Smooth muscle cell of the pulmonary artery (primary cell): ENCODE data around the gene METTL8. TPM values are rescaled to one million over a fixed set of nuclear protein-coding genes. Genes with fewer than 3 reads are reported as not detected.

ENCODE experiments used
- total RNA-seq: library from RNA; depleted of rRNA; stranded (reverse); fragments of >200 nt; gene quantifications from 2 replicates; pipeline ENCODE4 v1.2.3, GENCODE V29; 2014

Gene METTL8
- 11.9 and 15.3 TPM in 2 replicates for total RNA-seq

GRCh38 chr2:171433763-171434012 lies at the start of gene METTL8:
METTL8 (minus strand) TSS chr2:171433990; CDS start chr2:171392185, 41,805 bp downstream.

GRCh38 chr2:171434013-171434989 lies 511 bp upstream of the METTL8 start, which contains the start of gene DCAF17:
DCAF17 (plus strand) TSS chr2:171434226; CDS start chr2:171434578, 352 bp downstream.

Other genes starting within 250 kb of the METTL8 start
- 24.4 and 26.2 TPM in 2 replicates for gene DCAF17, start 236 bp upstream of the METTL8 start, total RNA-seq
- 265 and 312 TPM in 2 replicates for gene CYBRD1, start 88.5 kb upstream of the METTL8 start, total RNA-seq